Nephron (organoid): ENCODE data around the gene TMEM123.

ENCODE experiments used
- H3K27ac Mint-ChIP-seq, 3 experiments: 2 replicates each; pipeline ENCODE4 v1.8.0; 2020; ENCODE audit warnings: mixed read lengths in 3 of 3, mild to moderate bottlenecking in 2 of 3, moderate library complexity in 1 of 3
- H3K27me3 Mint-ChIP-seq: 2 replicates; pipeline ENCODE4 v1.8.0; 2021; ENCODE audit warnings: low read depth, mild to moderate bottlenecking, moderate library complexity, mixed read lengths
- H3K36me3 Mint-ChIP-seq: 2 replicates; pipeline ENCODE4 v1.8.0; 2020; ENCODE audit warnings: low read depth, mixed read lengths
- H3K4me1 Mint-ChIP-seq: 2 replicates; pipeline ENCODE4 v1.8.0; 2020; ENCODE audit warnings: mixed read lengths
- H3K4me3 Mint-ChIP-seq, 3 experiments: 2 replicates each; pipeline ENCODE4 v1.8.0; 2020; ENCODE audit warnings: mild to moderate bottlenecking in 3 of 3, mixed read lengths in 3 of 3, moderate library complexity in 2 of 3
- H3K9me3 Mint-ChIP-seq: 2 replicates; pipeline ENCODE4 v1.8.0; 2020; ENCODE audit warnings: mixed read lengths
- TF ChIP-seq, protein P1 (sequence below), 3 experiments: fragments of 200-600 bp; sonication (generic); IDR thresholded peaks; one replicate each; pipeline ENCODE4 v1.5.0; 2021; ENCODE audit warnings: antibody characterized with exemption in 3 of 3; ENCODE audit not compliant: unreplicated experiment in 3 of 3

The TMEM123 gene

GRCh38 chr11:102399189-102399588, 53.4 kb downstream of the TMEM123 start:
- Mint-ChIP-seq H3K4me1 (peaks cover 6% of the 10 kb centered on the region), H3K4me3 (no peak overlapping the region), H3K27me3 (no peaks in the 10 kb centered on the region), H3K36me3 (peaks cover 64% of the 10 kb centered on the region), H3K27ac (no peak overlapping the region), H3K9me3 (no peaks in the 10 kb centered on the region)
- TF ChIP-seq, protein P1, sequence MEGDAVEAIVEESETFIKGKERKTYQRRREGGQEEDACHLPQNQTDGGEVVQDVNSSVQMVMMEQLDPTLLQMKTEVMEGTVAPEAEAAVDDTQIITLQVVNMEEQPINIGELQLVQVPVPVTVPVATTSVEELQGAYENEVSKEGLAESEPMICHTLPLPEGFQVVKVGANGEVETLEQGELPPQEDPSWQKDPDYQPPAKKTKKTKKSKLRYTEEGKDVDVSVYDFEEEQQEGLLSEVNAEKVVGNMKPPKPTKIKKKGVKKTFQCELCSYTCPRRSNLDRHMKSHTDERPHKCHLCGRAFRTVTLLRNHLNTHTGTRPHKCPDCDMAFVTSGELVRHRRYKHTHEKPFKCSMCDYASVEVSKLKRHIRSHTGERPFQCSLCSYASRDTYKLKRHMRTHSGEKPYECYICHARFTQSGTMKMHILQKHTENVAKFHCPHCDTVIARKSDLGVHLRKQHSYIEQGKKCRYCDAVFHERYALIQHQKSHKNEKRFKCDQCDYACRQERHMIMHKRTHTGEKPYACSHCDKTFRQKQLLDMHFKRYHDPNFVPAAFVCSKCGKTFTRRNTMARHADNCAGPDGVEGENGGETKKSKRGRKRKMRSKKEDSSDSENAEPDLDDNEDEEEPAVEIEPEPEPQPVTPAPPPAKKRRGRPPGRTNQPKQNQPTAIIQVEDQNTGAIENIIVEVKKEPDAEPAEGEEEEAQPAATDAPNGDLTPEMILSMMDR (IDR thresholded peaks at IDR 0.05; ENCODE audit: unreplicated experiment in 3 of 3), result no peak

GRCh38 chr11:102398297-102398696, 54.3 kb downstream of the TMEM123 start:
- Mint-ChIP-seq H3K27me3 (no peaks in the 10 kb centered on the region), H3K36me3 (peaks cover 63% of the 10 kb centered on the region), H3K4me3 (no peak overlapping the region), H3K9me3 (no peaks in the 10 kb centered on the region), H3K4me1 (no peaks in the 10 kb centered on the region), H3K27ac (no peak overlapping the region)
- TF ChIP-seq, protein P1 (IDR thresholded peaks at IDR 0.05; ENCODE audit: unreplicated experiment in 3 of 3), result no peak

- TF ChIP-seq, protein P1 (IDR thresholded peaks at IDR 0.05; ENCODE audit: unreplicated experiment in 3 of 3), result no peak
- Mint-ChIP-seq H3K4me3 (no peak overlapping the region), H3K27ac (no peak overlapping the region), H3K4me1 (no peaks in the 10 kb centered on the region), H3K27me3 (no peaks in the 10 kb centered on the region), H3K9me3 (no peaks in the 10 kb centered on the region), H3K36me3 (peaks cover 56% of the 10 kb centered on the region)
Measured at GRCh38 chr11:102396708-102397563, 55.6 kb downstream of the TMEM123 start.

DNA sequence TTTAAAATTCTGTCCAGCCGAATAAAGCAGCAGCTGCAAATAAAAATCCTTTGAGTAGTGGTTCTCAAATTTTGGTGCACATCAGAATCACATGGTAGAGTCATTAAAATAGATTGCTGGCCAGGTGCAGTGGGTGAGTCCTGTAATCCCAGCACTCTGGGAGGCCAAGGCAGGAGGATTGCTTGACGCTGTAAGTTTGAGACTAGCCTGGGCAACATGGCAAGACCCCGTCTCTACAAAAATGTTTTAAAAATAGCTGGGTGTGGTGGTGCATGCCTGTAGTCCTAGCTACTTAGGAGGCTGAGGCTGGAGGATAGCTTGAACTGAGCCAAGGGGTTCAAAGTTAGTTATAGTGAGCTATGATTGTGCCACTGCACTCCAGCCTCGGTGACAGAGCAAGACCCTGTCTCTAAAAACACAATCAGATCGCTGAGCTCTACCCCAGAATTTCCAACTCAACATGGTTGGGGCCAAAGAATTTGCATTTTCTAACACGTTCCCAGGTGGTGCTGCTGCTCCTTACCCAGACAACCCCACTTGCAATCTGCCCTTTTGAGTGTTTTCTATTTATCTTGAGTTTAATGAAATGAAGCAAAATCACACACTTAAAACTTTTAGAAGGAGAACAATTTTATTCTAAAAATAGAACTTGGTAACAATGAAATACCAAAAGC, 56.7 kb downstream of the TMEM123 start:
- no peaks in the 10 kb centered on the region for H3K9me3 Mint-ChIP-seq

GRCh38 chr11:102393272-102393730, 59.3 kb downstream of the TMEM123 start:
- Mint-ChIP-seq H3K36me3 (peaks cover 48% of the 10 kb centered on the region), H3K9me3 (no peaks in the 10 kb centered on the region), H3K4me1 (no peaks in the 10 kb centered on the region), H3K27me3 (no peaks in the 10 kb centered on the region), H3K4me3 (no peak overlapping the region), H3K27ac (no peak overlapping the region)
- TF ChIP-seq, protein P1 (IDR thresholded peaks at IDR 0.05; ENCODE audit: unreplicated experiment in 3 of 3), result no peak

More for the DNA sequence above, 56.7 kb downstream of the TMEM123 start:
- no peak overlapping the region for H3K27ac Mint-ChIP-seq
- no peak overlapping the region for H3K4me3 Mint-ChIP-seq
- peaks cover 47% of the 10 kb centered on the region for H3K36me3 Mint-ChIP-seq
- no peaks in the 10 kb centered on the region for H3K27me3 Mint-ChIP-seq
- TF ChIP-seq, protein P1 (IDR thresholded peaks at IDR 0.05; ENCODE audit: unreplicated experiment in 3 of 3), result no peak
- H3K4me1 Mint-ChIP-seq, result no peaks in the 10 kb centered on the region
